Measurements from ENCODE around the gene GPS1. TPM values are rescaled to one million over a fixed set of nuclear protein-coding genes. Genes with fewer than 3 reads are reported as not detected.

The GPS1 gene
- polyA plus RNA-seq, 2 donors: 61.7 to 65.8 TPM

GRCh38 chr17:82085931-82086764, 34.5 kb downstream of the GPS1 start:
- WGBS, 2 donors: 90 to 92% methylated on average over 25 of the region's 25 CpGs
- Histone ChIP-seq H3K9me3 (ENCODE audit: control insufficient read depth in 2 of 2, insufficient read depth in 1 of 2, low read depth in 1 of 2, low read length in 1 of 2) (peaks cover 0 to 2% of the 10 kb centered on the region in 2 donors), H3K27ac (ENCODE audit: low read depth in 2 of 2, low read length in 1 of 2) (no peak overlapping the region), H3K36me3 (ENCODE audit: control insufficient read depth in 2 of 2, insufficient read depth in 2 of 2, low read length in 1 of 2) (peaks cover 40 to 98% of the 10 kb centered on the region in 2 donors), H3K4me1 (ENCODE audit: control insufficient read depth in 2 of 2, insufficient read depth in 2 of 2, low read length in 1 of 2) (no peaks in the 10 kb centered on the region), H3K4me3 (ENCODE audit: low read depth in 1 of 2, low read length in 2 of 2) (no peak overlapping the region), H3K27me3 (ENCODE audit: control insufficient read depth in 1 of 2, insufficient read depth in 2 of 2, low read length in 2 of 2) (no peaks in the 10 kb centered on the region)

GRCh38 chr17:82086941-82087906, 35.5 kb downstream of the GPS1 start:
- 89 to 94% methylated on average over 38 to 39 of the region's 39 CpGs for WGBS, 2 donors
- H3K4me1 ChIP-seq (ENCODE audit: control insufficient read depth in 2 of 2, insufficient read depth in 2 of 2, low read length in 1 of 2): no peaks in the 10 kb centered on the region
- peaks cover 0 to 2% of the 10 kb centered on the region in 2 donors for H3K9me3 ChIP-seq (ENCODE audit: control insufficient read depth in 2 of 2, insufficient read depth in 1 of 2, low read depth in 1 of 2, low read length in 1 of 2)
- H3K4me3 ChIP-seq (ENCODE audit: low read depth in 1 of 2, low read length in 2 of 2): no peak overlapping the region
- no peaks in the 10 kb centered on the region for H3K27me3 ChIP-seq (ENCODE audit: control insufficient read depth in 1 of 2, insufficient read depth in 2 of 2, low read length in 2 of 2)
- H3K36me3 ChIP-seq (ENCODE audit: control insufficient read depth in 2 of 2, insufficient read depth in 2 of 2, low read length in 1 of 2): peaks cover 46 to 99% of the 10 kb centered on the region in 2 donors
- no peak overlapping the region for H3K27ac ChIP-seq (ENCODE audit: low read depth in 2 of 2, low read length in 1 of 2)

- Histone ChIP-seq H3K4me1 (ENCODE audit: control insufficient read depth in 2 of 2, insufficient read depth in 2 of 2, low read length in 1 of 2) (no peaks in the 10 kb centered on the region), H3K27ac (ENCODE audit: low read depth in 2 of 2, low read length in 1 of 2) (no peak overlapping the region), H3K27me3 (ENCODE audit: control insufficient read depth in 1 of 2, insufficient read depth in 2 of 2, low read length in 2 of 2) (no peaks in the 10 kb centered on the region), H3K4me3 (ENCODE audit: low read depth in 1 of 2, low read length in 2 of 2) (no peak overlapping the region), H3K9me3 (ENCODE audit: control insufficient read depth in 2 of 2, insufficient read depth in 1 of 2, low read depth in 1 of 2, low read length in 1 of 2) (peaks cover 0 to 2% of the 10 kb centered on the region in 2 donors), H3K36me3 (ENCODE audit: control insufficient read depth in 2 of 2, insufficient read depth in 2 of 2, low read length in 1 of 2) (peaks cover 45 to 99% of the 10 kb centered on the region in 2 donors)
- whole genome bisulfite sequencing, 2 donors: 95 to 96% methylated on average over 48 of the region's 48 CpGs
These were observed 36.5 kb downstream of the GPS1 start for GRCh38 chr17:82087961-82088837.

- Histone ChIP-seq H3K4me1 (ENCODE audit: control insufficient read depth in 2 of 2, insufficient read depth in 2 of 2, low read length in 1 of 2) (no peaks in the 10 kb centered on the region), H3K9me3 (ENCODE audit: control insufficient read depth in 2 of 2, insufficient read depth in 1 of 2, low read depth in 1 of 2, low read length in 1 of 2) (peaks cover 0 to 2% of the 10 kb centered on the region in 2 donors), H3K27ac (ENCODE audit: low read depth in 2 of 2, low read length in 1 of 2) (no peak overlapping the region), H3K4me3 (ENCODE audit: low read depth in 1 of 2, low read length in 2 of 2) (no peak overlapping the region), H3K36me3 (ENCODE audit: control insufficient read depth in 2 of 2, insufficient read depth in 2 of 2, low read length in 1 of 2) (peaks cover 44 to 97% of the 10 kb centered on the region in 2 donors), H3K27me3 (ENCODE audit: control insufficient read depth in 1 of 2, insufficient read depth in 2 of 2, low read length in 2 of 2) (no peaks in the 10 kb centered on the region)
- WGBS, 2 donors: 87 to 92% methylated on average over 47 of the region's 47 CpGs
These were observed 37.4 kb downstream of the GPS1 start for GRCh38 chr17:82088838-82089722.

GRCh38 chr17:82089723-82090548, 38.2 kb downstream of the GPS1 start:
- Histone ChIP-seq H3K4me1 (ENCODE audit: control insufficient read depth in 2 of 2, insufficient read depth in 2 of 2, low read length in 1 of 2) (no peaks in the 10 kb centered on the region), H3K4me3 (ENCODE audit: low read depth in 1 of 2, low read length in 2 of 2) (no peak overlapping the region), H3K27me3 (ENCODE audit: control insufficient read depth in 1 of 2, insufficient read depth in 2 of 2, low read length in 2 of 2) (no peaks in the 10 kb centered on the region), H3K36me3 (ENCODE audit: control insufficient read depth in 2 of 2, insufficient read depth in 2 of 2, low read length in 1 of 2) (peaks cover 44 to 93% of the 10 kb centered on the region in 2 donors), H3K9me3 (ENCODE audit: control insufficient read depth in 2 of 2, insufficient read depth in 1 of 2, low read depth in 1 of 2, low read length in 1 of 2) (peaks cover 0 to 2% of the 10 kb centered on the region in 2 donors), H3K27ac (ENCODE audit: low read depth in 2 of 2, low read length in 1 of 2) (no peak overlapping the region)
- WGBS, 2 donors: 90 to 91% methylated on average over 20 to 29 of the region's 29 CpGs

- H3K4me3 ChIP-seq (ENCODE audit: low read depth in 1 of 2, low read length in 2 of 2): no peak overlapping the region
- no peaks in the 10 kb centered on the region for H3K27me3 ChIP-seq (ENCODE audit: control insufficient read depth in 1 of 2, insufficient read depth in 2 of 2, low read length in 2 of 2)
- WGBS, 2 donors: 93 to 94% methylated on average over 29 of the region's 29 CpGs
- peaks cover 0 to 3% of the 10 kb centered on the region in 2 donors for H3K4me1 ChIP-seq (ENCODE audit: control insufficient read depth in 2 of 2, insufficient read depth in 2 of 2, low read length in 1 of 2)
- H3K36me3 ChIP-seq (ENCODE audit: control insufficient read depth in 2 of 2, insufficient read depth in 2 of 2, low read length in 1 of 2): peaks cover 39 to 93% of the 10 kb centered on the region in 2 donors
- peaks cover 0 to 2% of the 10 kb centered on the region in 2 donors for H3K9me3 ChIP-seq (ENCODE audit: control insufficient read depth in 2 of 2, insufficient read depth in 1 of 2, low read depth in 1 of 2, low read length in 1 of 2)
- no peak overlapping the region for H3K27ac ChIP-seq (ENCODE audit: low read depth in 2 of 2, low read length in 1 of 2)
These were observed 39.0 kb downstream of the GPS1 start for GRCh38 chr17:82090549-82091263.

- Histone ChIP-seq H3K9me3 (ENCODE audit: control insufficient read depth in 2 of 2, insufficient read depth in 1 of 2, low read depth in 1 of 2, low read length in 1 of 2) (peaks cover 0 to 2% of the 10 kb centered on the region in 2 donors), H3K36me3 (ENCODE audit: control insufficient read depth in 2 of 2, insufficient read depth in 2 of 2, low read length in 1 of 2) (peaks cover 40 to 93% of the 10 kb centered on the region in 2 donors), H3K4me1 (ENCODE audit: control insufficient read depth in 2 of 2, insufficient read depth in 2 of 2, low read length in 1 of 2) (peaks cover 3 to 11% of the 10 kb centered on the region in 2 donors), H3K27ac (ENCODE audit: low read depth in 2 of 2, low read length in 1 of 2) (no peak overlapping the region), H3K4me3 (ENCODE audit: low read depth in 1 of 2, low read length in 2 of 2) (no peak overlapping the region), H3K27me3 (ENCODE audit: control insufficient read depth in 1 of 2, insufficient read depth in 2 of 2, low read length in 2 of 2) (no peaks in the 10 kb centered on the region)
- WGBS, 2 donors: 95% methylated on average over 37 of the region's 37 CpGs
These were observed 39.8 kb downstream of the GPS1 start for GRCh38 chr17:82091264-82092066.
